Kidney (tissue), 14 donors: ENCODE measurements around the gene C2orf49. TPM values are rescaled to one million over a fixed set of nuclear protein-coding genes. Genes with fewer than 3 reads are reported as not detected.

ENCODE experiments used
- DNase-seq, 5 donors: peaks; one replicate each; pipeline ENCODE4 v3.0.0-alpha.2; 2013 to 2020
- FAIRE-seq: peaks from 2 replicates; lab custom pipeline; 2012; peaks lifted over from hg19 to GRCh38; lab: Jason Lieb, UNC
- H3K27ac ChIP-seq, 2 donors: one replicate each; pipeline ENCODE4 v1.7.0; 2013; ENCODE audit warnings: low read depth in 2 of 2, low read length in 2 of 2, inconsistent platforms in 1 of 2
- H3K27me3 ChIP-seq: one replicate; pipeline ENCODE4 v1.7.1; 2013; ENCODE audit warnings: low read length, inconsistent platforms; ENCODE audit not compliant: control insufficient read depth, insufficient read depth
- H3K36me3 ChIP-seq, 3 donors: one replicate each; pipeline versions ENCODE4 v1.7.0 to v1.7.1; 2013; ENCODE audit warnings: low read length in 3 of 3, control low read depth in 1 of 3, inconsistent platforms in 1 of 3; ENCODE audit not compliant: insufficient read depth in 3 of 3, control insufficient read depth in 2 of 3
- H3K4me1 ChIP-seq, 3 donors: one replicate each; pipeline versions ENCODE4 v1.7.0 to v1.7.1; 2013; ENCODE audit warnings: low read length in 3 of 3, inconsistent platforms in 1 of 3, low read depth in 1 of 3; ENCODE audit not compliant: control insufficient read depth in 2 of 3, insufficient read depth in 2 of 3
- H3K4me3 ChIP-seq, 3 donors: one replicate each; pipeline versions ENCODE4 v1.7.0 to v1.8.1; 2013; ENCODE audit warnings: low read length in 3 of 3, control low read depth in 1 of 3, inconsistent platforms in 1 of 3
- H3K9ac ChIP-seq, 3 donors: one replicate each; pipeline versions ENCODE4 v1.7.0 to v1.7.1; 2013; ENCODE audit warnings: low read length in 3 of 3, control low read depth in 1 of 3, inconsistent platforms in 1 of 3
- H3K9me3 ChIP-seq, 3 donors: one replicate each; pipeline versions ENCODE4 v1.7.0 to v1.7.1; 2013; ENCODE audit warnings: low read length in 3 of 3, control low read depth in 1 of 3, inconsistent platforms in 1 of 3; ENCODE audit not compliant: control insufficient read depth in 2 of 3, insufficient read depth in 1 of 3
- CTCF ChIP-seq: IDR thresholded peaks from 3 replicates; pipeline ENCODE4 v1.5.1; 2012; ENCODE audit warnings: mild to moderate bottlenecking, moderate library complexity, borderline replicate concordance; ENCODE audit not compliant: insufficient read depth; ENCODE audit errors: extremely low read depth
- intact Hi-C: fragments of 100-400 bp; cut with DNase I; formaldehyde crosslinking; loops from one replicate; pipeline ENCODE4 v1.11.1; 2022
- polyA plus RNA-seq: library from polyadenylated mRNA; stranded (reverse); fragments of 350-450 nt; fragmentation: Illumina TruSeq; extraction: RNeasy Lipid Tissue Mini Kit (QIAGEN cat#74804); gene quantifications from one replicate; pipeline ENCODE4 v1.2.3, GENCODE V29; 2014; ENCODE audit warnings: low read depth, low replicate concordance; ENCODE audit not compliant: insufficient read depth
- total RNA-seq: library from RNA; stranded (reverse); fragmentation: NEBNext Ultra II Directional; extraction: Animal tissue kit (Norgen Biotek cat#: 25700); gene quantifications from one replicate; pipeline ENCODE4 v1.2.1, GENCODE V29; 2021
- donor health status: control.
- donor health status: control.
- donor health status: control.
- donor health status: control.
- donor health status: control.
- donor health status: DM: yes; HTN: yes; CAD: no.
- donor health status: Normal renal cell carcinoma (clear cell type).

The C2orf49 gene
- total and polyA plus RNA-seq, 2 donors from 2014 or later = 6.8 to 15.0 TPM

GRCh38 chr2:105330681-105331375, 6.5 kb upstream of the C2orf49 start:
- no peaks in the 10 kb centered on the region for H3K9me3 ChIP-seq
- peak overlapping the region in 1 of 3 donors; percentile 83 for H3K9ac ChIP-seq

DNA sequence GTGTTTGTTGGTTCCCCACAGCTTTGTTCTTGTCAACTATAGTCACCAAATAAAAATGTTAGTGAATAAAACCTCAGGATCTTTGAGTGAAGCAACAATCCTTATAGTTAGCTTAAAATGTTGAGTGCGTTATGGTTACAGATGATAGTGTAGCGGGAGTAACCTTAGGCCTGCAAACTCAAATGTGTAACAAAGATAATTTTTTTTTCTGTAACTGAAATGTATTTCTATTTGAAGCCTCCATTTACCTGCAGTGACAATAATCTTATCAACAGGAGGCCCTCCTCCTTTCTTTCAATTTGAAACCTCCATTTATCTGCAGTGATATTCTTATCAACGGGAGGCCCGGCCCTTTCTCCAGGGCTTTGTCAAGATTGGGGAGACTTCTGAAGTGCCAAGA, 3.1 kb upstream of the C2orf49 start:
- no peaks in the 10 kb centered on the region for H3K27me3 ChIP-seq
- DNase-seq = no peak
- FAIRE-seq = no peak
- intact Hi-C loops = no loop called here
- peaks cover 0 to 4% (median 0%) of the 10 kb centered on the region in 3 donors for H3K36me3 ChIP-seq
- no peaks in the 10 kb centered on the region for H3K9me3 ChIP-seq
- no peak overlapping the region for H3K9ac ChIP-seq
- no peak overlapping the region for H3K4me3 ChIP-seq
- no peak for TF ChIP-seq CTCF
- H3K4me1 ChIP-seq = peaks cover 5 to 13% (median 10%) of the 10 kb centered on the region in 3 donors
- no peak overlapping the region for H3K27ac ChIP-seq

More at GRCh38 chr2:105330681-105331375, 6.5 kb upstream of the C2orf49 start:
- FAIRE-seq (no peak), DNase-seq (no peak)
- no peak for TF ChIP-seq CTCF
- Histone ChIP-seq H3K36me3 (peaks cover 0 to 4% (median 0%) of the 10 kb centered on the region in 3 donors), H3K27ac (peak overlapping the region in 1 of 2 donors; percentile 45), H3K4me1 (peaks cover 0 to 17% (median 12%) of the 10 kb centered on the region in 3 donors), H3K27me3 (no peaks in the 10 kb centered on the region), H3K4me3 (no peak overlapping the region)
- intact Hi-C loops = no loop called here

DNA sequence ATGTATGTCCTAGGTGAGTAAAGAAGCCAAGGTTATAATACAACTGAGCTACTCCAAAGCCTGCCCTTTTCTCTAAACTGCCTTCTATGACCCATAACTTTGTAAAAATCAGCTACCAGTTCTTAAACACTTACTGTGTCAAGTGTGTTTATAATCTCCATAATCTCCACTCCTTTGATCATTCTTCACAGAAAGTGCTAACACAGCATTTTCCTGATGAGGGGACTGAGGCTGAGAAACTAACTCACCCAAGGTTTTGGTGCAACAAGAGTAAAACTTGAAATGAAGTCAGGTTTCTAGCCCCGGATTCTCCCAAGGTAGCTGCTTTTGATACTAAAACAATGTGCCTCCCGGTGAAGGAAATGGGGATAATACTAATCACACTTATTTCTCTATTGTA, 1.9 kb upstream of the C2orf49 start:
- H3K27me3 ChIP-seq = no peaks in the 10 kb centered on the region
- intact Hi-C loops = no loop called here
- H3K27ac ChIP-seq = no peak overlapping the region
- H3K4me1 ChIP-seq = peaks cover 5 to 10% (median 9%) of the 10 kb centered on the region in 3 donors
- no peak for TF ChIP-seq CTCF
- no peak overlapping the region for H3K9ac ChIP-seq
- H3K36me3 ChIP-seq = peaks cover 0 to 8% (median 5%) of the 10 kb centered on the region in 3 donors
- no peak overlapping the region for H3K4me3 ChIP-seq
- DNase-seq = no peak
- no peaks in the 10 kb centered on the region for H3K9me3 ChIP-seq
- FAIRE-seq = no peak
